Endothelial cell (in vitro differentiated cells): ENCODE measurements around the gene STAT4. TPM values are rescaled to one million over a fixed set of nuclear protein-coding genes. Genes with fewer than 3 reads are reported as not detected.

Experiments
- DNase-seq: peaks from one replicate; pipeline ENCODE4 v3.0.0; 2021; ENCODE audit warnings: low spot score
- H3K27ac Mint-ChIP-seq: one replicate; pipeline ENCODE4 v1.8.0; 2021; ENCODE audit warnings: mixed read lengths, inconsistent platforms; ENCODE audit not compliant: unreplicated experiment
- H3K27me3 Mint-ChIP-seq: one replicate; pipeline ENCODE4 v1.8.0; 2021; ENCODE audit warnings: mild to moderate bottlenecking, moderate library complexity, mixed read lengths, inconsistent platforms; ENCODE audit not compliant: unreplicated experiment
- H3K36me3 Mint-ChIP-seq: one replicate; pipeline ENCODE4 v1.8.0; 2021; ENCODE audit warnings: mild to moderate bottlenecking, low read depth, mixed read lengths, inconsistent platforms; ENCODE audit not compliant: unreplicated experiment
- H3K4me1 Mint-ChIP-seq: one replicate; pipeline ENCODE4 v1.8.0; 2021; ENCODE audit warnings: mild to moderate bottlenecking, mixed read lengths, inconsistent platforms; ENCODE audit not compliant: unreplicated experiment
- H3K4me3 Mint-ChIP-seq: one replicate; pipeline ENCODE4 v1.8.0; 2021; ENCODE audit warnings: mild to moderate bottlenecking, mixed read lengths, inconsistent platforms; ENCODE audit not compliant: unreplicated experiment
- H3K9me3 Mint-ChIP-seq: one replicate; pipeline ENCODE4 v1.8.0; 2021; ENCODE audit warnings: mixed read lengths, inconsistent platforms; ENCODE audit not compliant: unreplicated experiment
- CTCF ChIP-seq: fragments of 200-600 bp; sonication (generic); IDR thresholded peaks from one replicate; pipeline ENCODE4 v1.5.0; 2021; ENCODE audit warnings: antibody characterized with exemption; ENCODE audit not compliant: unreplicated experiment
- total RNA-seq: library from RNA; stranded (reverse); fragmentation: NEBNext Ultra II Directional; extraction: Animal tissue kit (Norgen Biotek cat#: 25700); gene quantifications from one replicate; pipeline ENCODE4 v1.2.1, GENCODE V29; 2021; ENCODE audit not compliant: unreplicated experiment

Gene STAT4
- total RNA-seq, 1 donor from 2014 or later, result 1.1 TPM

GRCh38 chr2:191114403-191114886 lies 36.3 kb downstream of the STAT4 start:
- no peaks in the 10 kb centered on the region for H3K27me3 Mint-ChIP-seq
- no peak for DNase-seq
- no peak overlapping the region for H3K4me3 Mint-ChIP-seq
- no peak overlapping the region for H3K27ac Mint-ChIP-seq
- no peaks in the 10 kb centered on the region for H3K36me3 Mint-ChIP-seq
- no peak for TF ChIP-seq CTCF
- no peaks in the 10 kb centered on the region for H3K4me1 Mint-ChIP-seq
- H3K9me3 Mint-ChIP-seq, result no peaks in the 10 kb centered on the region

GRCh38 chr2:191113761-191114160 lies 37.0 kb downstream of the STAT4 start:
- Mint-ChIP-seq H3K27me3 (no peaks in the 10 kb centered on the region), H3K36me3 (no peaks in the 10 kb centered on the region), H3K4me1 (no peaks in the 10 kb centered on the region), H3K4me3 (no peak overlapping the region), H3K9me3 (no peaks in the 10 kb centered on the region), H3K27ac (no peak overlapping the region)
- DNase-seq, result no peak
- no peak for TF ChIP-seq CTCF

- no peak overlapping the region for H3K4me3 Mint-ChIP-seq
- no peaks in the 10 kb centered on the region for H3K27me3 Mint-ChIP-seq
- no peak for DNase-seq
- no peaks in the 10 kb centered on the region for H3K9me3 Mint-ChIP-seq
- TF ChIP-seq CTCF, result no peak
- H3K4me1 Mint-ChIP-seq, result no peaks in the 10 kb centered on the region
- no peak overlapping the region for H3K27ac Mint-ChIP-seq
- no peaks in the 10 kb centered on the region for H3K36me3 Mint-ChIP-seq
These were observed 38.3 kb downstream of the STAT4 start for GRCh38 chr2:191112448-191112901.

- Mint-ChIP-seq H3K36me3 (no peaks in the 10 kb centered on the region), H3K9me3 (no peaks in the 10 kb centered on the region), H3K27me3 (no peaks in the 10 kb centered on the region), H3K4me3 (no peak overlapping the region), H3K4me1 (no peaks in the 10 kb centered on the region), H3K27ac (no peak overlapping the region)
- no peak for TF ChIP-seq CTCF
- no peak for DNase-seq
These were observed 40.9 kb downstream of the STAT4 start for GRCh38 chr2:191109888-191110287.

- no peak for DNase-seq
- no peak for TF ChIP-seq CTCF
- Mint-ChIP-seq H3K4me3 (no peak overlapping the region), H3K4me1 (no peaks in the 10 kb centered on the region), H3K9me3 (no peaks in the 10 kb centered on the region), H3K36me3 (no peaks in the 10 kb centered on the region), H3K27me3 (no peaks in the 10 kb centered on the region), H3K27ac (no peak overlapping the region)
These were observed 42.5 kb downstream of the STAT4 start for GRCh38 chr2:191108331-191108730.
